ENCODE measurements around the gene RGS6. TPM values are rescaled to one million over a fixed set of nuclear protein-coding genes. Genes with fewer than 3 reads are reported as not detected.

Gene RGS6
- total RNA-seq, 2 donors from 2014 or later = 3.2 TPM; not detected in 1

DNA sequence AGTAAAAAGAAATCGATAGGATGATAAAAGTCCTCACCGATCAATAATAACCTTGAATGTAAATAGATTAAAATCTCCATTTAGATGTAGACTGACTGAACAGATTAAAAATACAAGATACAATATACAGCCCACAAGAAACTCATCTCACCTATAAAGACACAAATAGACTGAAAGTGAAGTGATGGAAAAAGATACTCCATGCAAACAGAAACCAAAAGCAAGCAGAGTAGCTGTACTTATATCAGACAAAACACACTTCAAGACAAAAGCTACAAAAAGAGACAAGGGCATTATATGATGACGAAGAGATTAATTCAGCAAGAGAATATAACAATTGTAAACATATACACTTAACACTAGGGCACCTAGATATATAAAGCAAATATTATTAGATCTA is 444.8 kb downstream of the RGS6 start:
- TF ChIP-seq POLR2A (IDR thresholded peaks at IDR 0.05) (no peak), POLR2AphosphoS5 (IDR thresholded peaks at IDR 0.05) (no peak)
- TF ChIP-seq, protein P1, sequence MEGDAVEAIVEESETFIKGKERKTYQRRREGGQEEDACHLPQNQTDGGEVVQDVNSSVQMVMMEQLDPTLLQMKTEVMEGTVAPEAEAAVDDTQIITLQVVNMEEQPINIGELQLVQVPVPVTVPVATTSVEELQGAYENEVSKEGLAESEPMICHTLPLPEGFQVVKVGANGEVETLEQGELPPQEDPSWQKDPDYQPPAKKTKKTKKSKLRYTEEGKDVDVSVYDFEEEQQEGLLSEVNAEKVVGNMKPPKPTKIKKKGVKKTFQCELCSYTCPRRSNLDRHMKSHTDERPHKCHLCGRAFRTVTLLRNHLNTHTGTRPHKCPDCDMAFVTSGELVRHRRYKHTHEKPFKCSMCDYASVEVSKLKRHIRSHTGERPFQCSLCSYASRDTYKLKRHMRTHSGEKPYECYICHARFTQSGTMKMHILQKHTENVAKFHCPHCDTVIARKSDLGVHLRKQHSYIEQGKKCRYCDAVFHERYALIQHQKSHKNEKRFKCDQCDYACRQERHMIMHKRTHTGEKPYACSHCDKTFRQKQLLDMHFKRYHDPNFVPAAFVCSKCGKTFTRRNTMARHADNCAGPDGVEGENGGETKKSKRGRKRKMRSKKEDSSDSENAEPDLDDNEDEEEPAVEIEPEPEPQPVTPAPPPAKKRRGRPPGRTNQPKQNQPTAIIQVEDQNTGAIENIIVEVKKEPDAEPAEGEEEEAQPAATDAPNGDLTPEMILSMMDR (IDR thresholded peaks at IDR 0.05) = no peak
- 62% methylated on average over 3 of the region's 3 CpGs for WGBS
- Histone ChIP-seq H3K9me3 (no peaks in the 10 kb centered on the region), H3K27ac (no peak overlapping the region), H3K36me3 (no peaks in the 10 kb centered on the region), H3K4me3 (no peak overlapping the region), H3K27me3 (replicated peaks; ENCODE audit: insufficient read depth) (no peaks in the 10 kb centered on the region), H3K4me1 (replicated peaks) (no peaks in the 10 kb centered on the region)
- intact Hi-C loops (cut with DNase I) = no loop called here
- no peak for DNase-seq (ENCODE audit: low spot score)

DNA sequence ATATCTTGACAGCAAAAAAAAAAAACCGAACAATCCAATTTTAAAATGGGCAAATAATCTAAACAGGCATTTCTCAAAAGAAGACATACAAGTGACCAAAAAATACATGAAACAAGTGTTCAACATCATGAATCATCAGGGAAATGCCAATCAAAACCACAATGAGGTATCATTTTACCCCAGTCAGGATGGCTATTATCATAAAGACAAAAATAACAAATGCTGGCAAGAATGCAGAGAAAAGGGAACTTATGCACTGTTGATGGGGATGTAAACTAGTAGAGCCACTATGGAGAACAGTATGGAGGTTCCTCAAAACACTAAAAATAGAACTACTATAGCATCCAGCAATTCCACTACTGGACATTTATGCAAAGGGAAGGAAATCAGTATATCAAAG is 448.2 kb downstream of the RGS6 start:
- TF ChIP-seq POLR2AphosphoS5 (IDR thresholded peaks at IDR 0.05) = no peak
- TF ChIP-seq, protein P1 (IDR thresholded peaks at IDR 0.05) = no peak
- TF ChIP-seq POLR2A (IDR thresholded peaks at IDR 0.05) = no peak
- Histone ChIP-seq H3K4me3 (no peak overlapping the region), H3K4me1 (replicated peaks) (no peaks in the 10 kb centered on the region), H3K27ac (no peak overlapping the region), H3K36me3 (no peaks in the 10 kb centered on the region), H3K27me3 (replicated peaks; ENCODE audit: insufficient read depth) (no peaks in the 10 kb centered on the region), H3K9me3 (no peaks in the 10 kb centered on the region)
- intact Hi-C loops (cut with DNase I) = no loop called here
- DNase-seq (ENCODE audit: low spot score) = no peak
- 93% methylated on average over 1 of the region's 1 CpG for WGBS

- no peak for DNase-seq (ENCODE audit: low spot score)
- TF ChIP-seq, protein P1 (IDR thresholded peaks at IDR 0.05) = no peak
- H3K36me3 ChIP-seq = no peaks in the 10 kb centered on the region
- H3K27me3 ChIP-seq (replicated peaks; ENCODE audit: insufficient read depth) = no peaks in the 10 kb centered on the region
- H3K9me3 ChIP-seq = no peaks in the 10 kb centered on the region
- 50% methylated on average over 5 of the region's 5 CpGs for WGBS
- no peak overlapping the region for H3K4me3 ChIP-seq
- no peak overlapping the region for H3K27ac ChIP-seq
- intact Hi-C loops (cut with DNase I) = no loop called here
- no peaks in the 10 kb centered on the region for H3K4me1 ChIP-seq (replicated peaks)
These were observed 451.6 kb downstream of the RGS6 start for GRCh38 chr14:72383865-72384264.

DNA sequence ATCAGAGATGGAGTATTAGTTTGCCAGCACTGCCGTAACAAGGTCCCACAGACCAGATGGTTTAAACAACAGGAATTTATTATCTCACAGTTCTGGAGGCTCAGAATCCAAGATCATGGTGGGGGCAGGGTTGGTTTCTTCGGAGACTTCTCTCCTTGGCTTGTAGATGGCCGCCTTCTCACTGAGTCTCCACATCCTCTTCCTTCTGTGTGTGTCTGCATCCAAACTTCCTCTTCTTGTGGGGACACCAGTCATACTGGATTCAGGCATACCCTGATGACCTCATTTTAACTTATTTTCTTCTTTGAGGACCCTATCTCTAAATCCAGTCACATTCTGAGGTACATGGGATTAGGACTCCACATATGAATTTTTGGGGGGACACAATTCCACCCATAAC is 455.5 kb downstream of the RGS6 start:
- 90% methylated on average over 3 of the region's 3 CpGs for WGBS

DNA sequence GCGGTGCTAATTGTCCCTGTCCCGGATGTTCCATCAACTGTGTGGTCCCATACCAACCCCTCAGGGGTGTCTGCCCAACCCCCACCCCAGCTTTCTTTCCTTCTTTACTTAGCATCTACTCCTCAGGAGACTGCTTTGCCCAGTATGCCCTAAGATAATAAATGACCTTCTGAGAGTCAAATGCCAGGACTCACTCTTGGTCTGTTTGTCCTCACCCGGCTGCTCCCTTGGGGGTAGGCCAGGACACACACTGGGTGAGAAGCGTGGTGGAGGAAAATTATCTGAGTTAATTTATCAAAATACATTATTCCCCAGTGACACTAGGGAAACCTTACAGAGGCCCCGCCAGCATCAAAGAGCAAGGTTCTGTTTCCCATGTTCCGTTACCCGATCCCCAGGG is 457.0 kb downstream of the RGS6 start:
- WGBS = 85% methylated on average over 7 of the region's 7 CpGs
- no peak for DNase-seq (ENCODE audit: low spot score)
- Histone ChIP-seq H3K4me1 (replicated peaks) (no peaks in the 10 kb centered on the region), H3K36me3 (no peaks in the 10 kb centered on the region), H3K4me3 (no peak overlapping the region), H3K27me3 (replicated peaks; ENCODE audit: insufficient read depth) (no peaks in the 10 kb centered on the region), H3K9me3 (no peaks in the 10 kb centered on the region), H3K27ac (no peak overlapping the region)
- intact Hi-C loops (cut with DNase I) = no loop called here
- TF ChIP-seq POLR2AphosphoS5 (IDR thresholded peaks at IDR 0.05) (no peak), POLR2A (IDR thresholded peaks at IDR 0.05) (no peak)
- TF ChIP-seq, protein P1 (IDR thresholded peaks at IDR 0.05) = no peak

More for the DNA sequence above, 455.5 kb downstream of the RGS6 start:
- Histone ChIP-seq H3K36me3 (no peaks in the 10 kb centered on the region), H3K27me3 (replicated peaks; ENCODE audit: insufficient read depth) (no peaks in the 10 kb centered on the region), H3K4me1 (replicated peaks) (no peaks in the 10 kb centered on the region), H3K4me3 (no peak overlapping the region), H3K27ac (no peak overlapping the region), H3K9me3 (no peaks in the 10 kb centered on the region)
- TF ChIP-seq POLR2AphosphoS5 (IDR thresholded peaks at IDR 0.05) = no peak
- TF ChIP-seq, protein P1 (IDR thresholded peaks at IDR 0.05) = no peak
- no peak for TF ChIP-seq POLR2A (IDR thresholded peaks at IDR 0.05)
- no peak for DNase-seq (ENCODE audit: low spot score)
- intact Hi-C loops (cut with DNase I) = no loop called here
